Activated naive CD8-positive, alpha-beta T cell treated with anti-CD3 and anti-CD28 coated beads for 36 hours (primary cell): ENCODE results near the gene FAM241B. TPM values are rescaled to one million over a fixed set of nuclear protein-coding genes. Genes with fewer than 3 reads are reported as not detected.

Experiments
- DNase-seq: peaks from one replicate; pipeline ENCODE4 v3.0.0; 2021
- H3K27ac Mint-ChIP-seq: one replicate; pipeline ENCODE4 v1.8.0; 2022; ENCODE audit warnings: mild to moderate bottlenecking, moderate library complexity, mixed read lengths
- H3K27me3 Mint-ChIP-seq: one replicate; pipeline ENCODE4 v1.8.0; 2022; ENCODE audit warnings: mild to moderate bottlenecking, mixed read lengths
- H3K36me3 Mint-ChIP-seq: one replicate; pipeline ENCODE4 v1.8.0; 2021; ENCODE audit warnings: mild to moderate bottlenecking, mixed read lengths
- H3K4me1 Mint-ChIP-seq: one replicate; pipeline ENCODE4 v1.8.0; 2021; ENCODE audit warnings: mixed read lengths
- H3K4me3 Mint-ChIP-seq: one replicate; pipeline ENCODE4 v1.8.0; 2022; ENCODE audit warnings: mild to moderate bottlenecking, moderate library complexity, mixed read lengths
- H3K9me3 Mint-ChIP-seq: one replicate; pipeline ENCODE4 v1.8.0; 2022; ENCODE audit warnings: mixed read lengths
- total RNA-seq, 2 experiments: library from RNA; stranded (reverse); gene quantifications; one replicate each; pipeline ENCODE4 v1.2.3, GENCODE V29; 2021

The FAM241B gene
- total RNA-seq, 2 experiments from 2014 or later: 9.9 TPM

DNA sequence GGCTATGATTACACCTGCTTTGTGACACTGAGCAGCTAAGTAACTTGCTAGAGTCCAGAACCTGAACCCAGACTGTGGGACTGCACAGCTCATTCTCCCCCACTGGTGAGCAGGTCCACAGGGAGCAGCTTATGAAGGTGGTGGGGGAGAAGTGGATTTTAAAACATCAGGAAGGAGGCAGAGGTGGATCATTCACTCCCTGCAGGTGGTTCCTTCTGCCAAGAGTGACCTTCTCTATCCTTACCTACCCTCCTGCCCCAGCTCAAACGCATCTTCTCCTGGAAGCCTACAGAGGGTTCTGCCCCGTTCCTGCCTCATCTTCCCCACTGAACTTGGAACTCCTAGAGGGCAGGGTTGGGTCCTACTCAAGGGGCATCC is 539 bp upstream of the FAM241B start:
- Mint-ChIP-seq H3K4me1 (peaks cover 7% of the 10 kb centered on the region), H3K27ac (no peak overlapping the region), H3K27me3 (no peaks in the 10 kb centered on the region), H3K9me3 (peaks cover 7% of the 10 kb centered on the region), H3K36me3 (peaks cover 2% of the 10 kb centered on the region), H3K4me3 (peak overlapping the region; percentile 75)
- no peak for DNase-seq

DNA sequence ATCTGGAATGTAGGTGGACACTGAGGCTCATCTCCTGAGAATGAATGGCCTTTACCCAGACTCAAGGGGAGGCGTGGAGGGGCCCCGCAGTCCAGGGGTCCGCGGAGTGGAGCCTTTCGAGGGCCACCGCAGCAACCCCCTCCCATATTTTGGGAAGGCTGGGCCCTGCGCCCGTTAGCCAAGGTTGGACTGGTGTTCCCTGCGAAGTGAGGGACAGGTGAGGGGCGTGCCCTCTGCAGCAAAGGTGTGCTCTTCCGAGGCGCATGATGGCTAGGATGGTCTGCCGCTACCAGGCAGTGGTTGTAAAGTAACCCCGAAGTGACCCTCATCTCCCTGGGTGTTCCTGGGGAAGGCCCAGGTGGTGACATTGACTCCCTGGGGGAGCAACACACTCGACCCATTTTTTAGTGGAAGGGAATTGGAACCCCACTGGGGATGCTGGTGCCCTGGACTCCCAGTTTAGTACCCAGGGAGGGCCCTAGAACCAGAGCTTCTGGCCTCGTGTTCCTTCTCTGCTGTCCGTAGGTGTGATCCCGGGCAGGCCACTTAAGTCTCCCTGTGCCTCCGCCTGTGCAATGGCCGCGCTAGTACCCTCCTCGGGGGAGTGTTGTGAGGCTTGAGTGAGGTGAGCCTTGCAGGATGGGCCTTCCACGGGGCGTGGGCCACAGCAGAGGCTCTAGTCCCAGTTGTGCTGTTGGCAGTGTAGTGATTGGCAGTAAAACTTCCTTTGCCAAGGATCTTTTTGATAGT is 779 bp downstream of the FAM241B start:
- H3K27me3 Mint-ChIP-seq: no peaks in the 10 kb centered on the region
- H3K36me3 Mint-ChIP-seq: peaks cover 2% of the 10 kb centered on the region
- H3K4me3 Mint-ChIP-seq: peak overlapping the region; percentile 68
- H3K27ac Mint-ChIP-seq: no peak overlapping the region
- peaks cover 2% of the 10 kb centered on the region for H3K9me3 Mint-ChIP-seq
- no peak for DNase-seq
- H3K4me1 Mint-ChIP-seq: peaks cover 7% of the 10 kb centered on the region

DNA sequence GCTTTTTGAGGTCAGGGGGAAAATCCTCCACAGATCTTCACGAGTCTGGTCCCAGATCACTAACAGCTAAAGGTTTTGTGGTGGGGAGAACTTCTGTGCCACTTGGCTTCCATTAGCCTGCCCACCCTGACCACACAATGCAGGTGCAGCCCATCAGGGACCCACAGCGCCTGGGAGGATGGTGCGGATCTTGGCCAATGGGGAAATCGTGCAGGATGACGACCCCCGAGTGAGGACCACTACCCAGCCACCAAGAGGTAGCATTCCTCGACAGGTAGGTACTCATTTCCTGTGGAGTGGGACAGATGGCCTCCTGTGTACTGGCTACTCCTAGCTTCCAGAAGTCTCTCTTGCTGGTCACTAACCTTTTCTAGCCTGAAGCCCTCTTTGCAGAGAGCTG is 1.5 kb downstream of the FAM241B start:
- Mint-ChIP-seq H3K27ac (no peak overlapping the region), H3K27me3 (no peaks in the 10 kb centered on the region), H3K4me3 (peak overlapping the region; percentile 68), H3K9me3 (peaks cover 2% of the 10 kb centered on the region), H3K36me3 (peaks cover 2% of the 10 kb centered on the region), H3K4me1 (peaks cover 7% of the 10 kb centered on the region)
- DNase-seq: no peak

DNA sequence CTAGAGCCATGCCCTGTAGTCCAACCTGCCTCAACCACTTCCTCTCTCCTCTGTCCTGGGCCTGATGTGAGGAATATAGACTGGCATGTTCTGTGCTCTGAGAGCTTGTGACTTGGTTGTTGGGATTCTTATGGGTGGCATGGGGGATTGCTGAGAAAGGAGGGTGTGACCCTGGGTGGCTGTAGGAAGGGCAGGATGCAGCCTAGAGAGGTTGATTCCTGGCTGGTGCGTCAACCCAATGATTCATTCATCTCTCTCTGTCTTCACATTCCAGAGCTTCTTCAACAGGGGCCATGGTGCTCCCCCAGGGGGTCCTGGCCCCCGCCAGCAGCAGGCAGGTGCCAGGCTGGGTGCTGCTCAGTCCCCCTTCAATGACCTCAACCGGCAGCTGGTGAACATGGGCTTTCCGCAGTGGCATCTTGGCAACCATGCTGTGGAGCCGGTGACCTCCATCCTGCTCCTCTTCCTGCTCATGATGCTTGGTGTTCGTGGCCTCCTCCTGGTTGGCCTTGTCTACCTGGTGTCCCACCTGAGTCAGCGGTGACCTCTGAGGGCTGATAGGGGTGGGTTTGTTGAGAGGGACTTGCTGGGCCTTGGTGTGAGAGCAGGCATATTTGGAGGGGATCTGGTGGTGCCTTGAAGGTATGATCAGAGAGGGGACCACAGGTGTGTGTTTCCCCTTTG is 2.6 kb downstream of the FAM241B start:
- peaks cover 7% of the 10 kb centered on the region for H3K4me1 Mint-ChIP-seq
- no peaks in the 10 kb centered on the region for H3K27me3 Mint-ChIP-seq
- H3K9me3 Mint-ChIP-seq: no peaks in the 10 kb centered on the region
- no peak overlapping the region for H3K4me3 Mint-ChIP-seq
- H3K27ac Mint-ChIP-seq: no peak overlapping the region
- no peak for DNase-seq
- H3K36me3 Mint-ChIP-seq: peaks cover 2% of the 10 kb centered on the region

DNA sequence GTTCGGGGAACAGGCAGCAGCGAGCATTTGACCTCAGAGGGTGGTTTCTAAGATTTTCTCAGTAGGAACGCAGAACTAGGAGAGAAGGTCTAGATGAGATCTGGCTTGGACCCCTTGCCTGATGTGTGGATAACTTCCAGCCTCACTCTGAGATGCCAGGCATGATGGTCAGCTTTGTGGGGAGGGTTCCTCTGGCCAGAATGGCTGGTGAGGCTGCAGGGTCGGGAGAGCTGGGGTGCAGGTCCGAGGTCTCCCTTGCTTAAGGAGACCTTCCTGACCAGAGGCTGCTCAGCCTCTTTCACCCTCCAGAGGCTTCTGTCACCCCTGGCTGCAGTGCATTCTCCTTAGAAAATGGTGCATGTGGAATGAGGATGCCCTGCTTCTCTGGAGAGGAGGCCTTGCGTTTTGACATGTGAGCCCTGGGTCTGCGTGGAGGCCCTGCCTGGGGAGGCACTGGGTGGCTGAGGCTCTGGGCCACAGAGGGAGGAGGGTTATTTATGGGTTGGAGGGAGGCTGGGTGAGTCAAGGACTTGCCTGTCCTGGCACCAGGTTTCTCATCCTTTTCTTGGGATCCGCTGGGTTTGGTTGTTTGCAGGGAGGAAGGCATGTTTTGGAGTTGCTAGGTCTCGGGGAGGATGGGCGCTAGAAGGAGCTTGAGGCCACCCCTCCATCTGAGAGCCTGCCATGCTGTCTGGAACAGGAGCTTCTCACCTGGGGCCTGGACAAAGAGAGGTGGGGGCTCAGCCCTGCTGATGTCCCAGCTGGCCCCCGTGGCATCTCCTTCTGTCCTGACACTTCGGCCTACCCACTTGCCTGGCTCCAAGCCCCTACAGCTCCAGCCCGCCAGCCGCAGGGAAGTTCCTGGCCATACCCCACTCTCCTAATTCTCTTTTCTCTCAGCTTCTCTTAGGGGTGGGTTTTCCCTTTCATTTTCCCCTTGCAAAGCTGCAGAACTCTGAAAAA is 3.9 kb downstream of the FAM241B start:
- no peak overlapping the region for H3K4me3 Mint-ChIP-seq
- H3K27me3 Mint-ChIP-seq: no peaks in the 10 kb centered on the region
- H3K9me3 Mint-ChIP-seq: no peaks in the 10 kb centered on the region
- no peak overlapping the region for H3K27ac Mint-ChIP-seq
- H3K36me3 Mint-ChIP-seq: peaks cover 2% of the 10 kb centered on the region
- peaks cover 7% of the 10 kb centered on the region for H3K4me1 Mint-ChIP-seq
- DNase-seq: no peak

DNA sequence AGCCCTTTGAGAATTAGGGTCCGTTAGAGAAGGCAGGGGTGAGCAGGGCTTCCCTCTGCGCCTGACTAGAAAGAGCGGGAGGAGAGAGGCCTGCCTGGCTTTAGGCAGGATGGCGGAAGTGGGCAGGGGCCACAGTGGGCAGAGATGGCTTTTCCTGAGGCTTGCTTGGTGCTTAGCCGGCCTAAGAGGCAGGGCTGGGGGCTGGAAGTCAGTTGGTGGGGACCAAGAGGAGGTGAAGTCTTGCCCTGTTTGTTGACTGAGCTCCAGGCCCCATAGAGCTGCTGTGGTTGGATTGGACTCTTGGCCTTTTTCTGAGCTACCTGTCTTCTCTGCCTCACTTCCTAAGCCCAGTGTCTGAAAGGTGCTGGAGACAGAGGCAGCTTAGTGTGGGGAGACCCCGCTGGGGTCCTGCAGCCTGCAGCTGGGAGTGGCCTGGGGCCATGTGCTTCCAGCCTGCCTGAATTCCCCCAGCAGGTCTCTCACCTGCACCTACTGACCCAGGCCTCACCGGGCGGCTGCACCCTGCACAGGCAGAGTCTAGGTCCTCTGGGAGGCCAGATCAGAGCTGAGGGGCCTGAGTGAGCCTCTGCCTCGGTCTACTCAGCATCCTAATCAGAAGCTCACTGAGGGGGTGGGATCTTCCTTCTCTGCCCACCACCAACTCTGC is 4.8 kb downstream of the FAM241B start:
- Mint-ChIP-seq H3K27ac (no peak overlapping the region), H3K36me3 (peaks cover 2% of the 10 kb centered on the region), H3K27me3 (no peaks in the 10 kb centered on the region), H3K4me1 (peaks cover 7% of the 10 kb centered on the region), H3K4me3 (no peak overlapping the region), H3K9me3 (no peaks in the 10 kb centered on the region)
- no peak for DNase-seq

DNA sequence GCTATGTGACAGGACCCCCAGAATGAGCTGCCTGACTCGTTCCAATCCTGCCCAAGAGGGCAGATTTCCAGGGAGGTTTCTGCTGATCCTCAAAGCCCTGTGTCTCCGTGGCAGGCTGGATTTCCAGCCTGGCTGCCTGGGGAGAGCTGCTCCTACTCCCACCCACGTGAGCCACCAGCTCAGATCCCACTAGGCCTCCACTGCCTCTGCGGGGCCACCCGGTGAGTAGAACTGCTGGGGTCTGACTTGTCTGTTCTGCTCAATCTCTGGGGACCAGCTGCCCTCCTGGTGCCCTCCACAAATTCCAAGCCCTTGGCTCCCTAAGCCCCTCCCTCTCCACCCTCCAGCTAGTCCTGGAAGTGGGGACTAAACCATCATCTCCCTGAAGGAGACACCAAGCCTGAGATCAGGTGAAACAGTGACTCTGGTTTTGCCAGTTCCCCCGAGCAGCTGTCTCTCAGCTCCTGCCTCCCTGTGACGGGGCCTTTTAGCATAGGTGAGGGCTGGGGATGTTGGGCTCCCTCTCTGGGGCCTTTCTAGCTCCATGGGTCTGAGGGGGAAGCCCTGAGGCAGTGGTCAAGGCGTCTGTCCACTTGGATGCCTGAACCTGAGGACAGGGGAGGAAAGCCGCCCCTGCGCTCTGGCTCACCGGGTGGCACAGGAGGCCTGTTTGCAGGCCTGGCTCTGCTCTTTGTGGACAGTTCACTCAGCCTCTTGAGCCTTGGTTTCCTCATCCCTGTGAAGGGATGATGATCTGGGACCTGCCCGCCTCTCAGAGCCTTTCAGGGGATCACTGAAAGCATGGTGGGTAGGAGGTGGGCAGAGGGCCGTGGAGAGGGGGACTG is 5.6 kb downstream of the FAM241B start:
- DNase-seq: no peak

DNA sequence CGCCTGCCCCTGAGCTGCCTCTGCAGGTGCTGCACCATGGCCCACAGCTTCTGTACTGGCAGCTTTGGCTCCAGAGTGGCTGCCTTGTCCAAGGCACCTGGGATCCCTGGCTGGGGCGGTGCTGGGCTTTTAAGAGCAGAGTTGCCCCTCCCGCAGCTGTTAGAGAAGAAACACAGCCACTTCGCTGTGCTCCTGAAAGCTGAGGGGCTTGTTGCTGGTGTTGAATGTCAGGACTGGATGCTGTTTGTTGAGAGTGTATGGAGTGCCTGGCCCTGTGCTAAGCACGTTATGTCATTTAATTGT is 6.2 kb downstream of the FAM241B start:
- Mint-ChIP-seq H3K4me1 (peaks cover 4% of the 10 kb centered on the region), H3K4me3 (no peak overlapping the region), H3K36me3 (peaks cover 2% of the 10 kb centered on the region), H3K27ac (no peak overlapping the region), H3K9me3 (no peaks in the 10 kb centered on the region), H3K27me3 (no peaks in the 10 kb centered on the region)
- DNase-seq: no peak

More for the DNA sequence above, 5.6 kb downstream of the FAM241B start:
- Mint-ChIP-seq H3K27ac (no peak overlapping the region), H3K27me3 (no peaks in the 10 kb centered on the region), H3K4me1 (peaks cover 7% of the 10 kb centered on the region), H3K9me3 (no peaks in the 10 kb centered on the region), H3K36me3 (peaks cover 2% of the 10 kb centered on the region), H3K4me3 (no peak overlapping the region)

DNA sequence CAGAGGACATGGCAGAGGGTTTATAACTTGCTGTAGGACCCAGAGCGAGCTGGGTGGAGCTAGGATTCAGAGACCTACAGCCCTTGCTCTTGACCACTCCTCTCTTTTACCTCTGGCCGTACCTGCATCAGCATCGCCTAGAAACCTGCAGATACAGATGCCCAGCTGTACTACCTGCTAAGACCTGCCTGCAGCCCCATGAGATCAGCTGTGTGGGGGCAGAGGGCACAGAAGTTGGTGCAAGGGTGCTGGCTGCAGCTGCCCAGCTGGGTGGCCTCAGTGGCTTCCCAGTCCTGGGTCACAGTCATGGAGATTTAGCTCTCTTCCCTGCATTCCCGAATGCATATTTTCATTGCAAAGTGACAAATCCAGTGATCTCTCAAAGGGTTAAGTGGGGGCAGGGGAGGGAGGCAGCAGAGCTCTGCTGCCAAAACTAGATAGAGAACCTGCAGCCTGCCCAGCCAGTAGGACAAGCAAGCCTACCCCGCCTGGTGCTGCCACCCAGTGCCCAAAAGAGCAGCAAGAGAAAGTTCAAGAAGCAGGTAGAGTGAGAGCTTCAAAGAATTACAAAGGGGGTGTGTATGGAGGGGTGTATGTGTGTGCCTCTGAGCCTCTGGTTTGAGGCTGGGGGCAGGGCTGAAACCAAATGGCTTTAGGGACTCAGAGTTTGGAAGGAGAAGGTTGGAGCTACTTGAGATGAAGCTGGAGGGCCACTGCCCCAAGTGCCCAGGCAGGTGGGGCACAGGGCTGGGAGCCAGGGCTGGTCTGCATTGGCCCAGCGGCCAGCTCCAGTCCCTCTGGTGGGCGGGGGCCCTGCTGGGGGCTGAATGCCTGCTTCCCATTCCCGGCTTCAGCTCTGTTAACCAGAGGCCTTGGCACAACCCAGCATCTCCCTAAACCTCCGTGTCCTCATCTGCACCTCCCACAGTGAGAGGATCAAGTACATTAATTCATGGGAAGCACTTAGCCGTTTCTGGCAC is 6.9 kb downstream of the FAM241B start:
- no peak overlapping the region for H3K27ac Mint-ChIP-seq
- no peaks in the 10 kb centered on the region for H3K36me3 Mint-ChIP-seq
- H3K4me1 Mint-ChIP-seq: no peaks in the 10 kb centered on the region
- no peaks in the 10 kb centered on the region for H3K9me3 Mint-ChIP-seq
- H3K4me3 Mint-ChIP-seq: no peak overlapping the region
- no peaks in the 10 kb centered on the region for H3K27me3 Mint-ChIP-seq
- DNase-seq: no peak

DNA sequence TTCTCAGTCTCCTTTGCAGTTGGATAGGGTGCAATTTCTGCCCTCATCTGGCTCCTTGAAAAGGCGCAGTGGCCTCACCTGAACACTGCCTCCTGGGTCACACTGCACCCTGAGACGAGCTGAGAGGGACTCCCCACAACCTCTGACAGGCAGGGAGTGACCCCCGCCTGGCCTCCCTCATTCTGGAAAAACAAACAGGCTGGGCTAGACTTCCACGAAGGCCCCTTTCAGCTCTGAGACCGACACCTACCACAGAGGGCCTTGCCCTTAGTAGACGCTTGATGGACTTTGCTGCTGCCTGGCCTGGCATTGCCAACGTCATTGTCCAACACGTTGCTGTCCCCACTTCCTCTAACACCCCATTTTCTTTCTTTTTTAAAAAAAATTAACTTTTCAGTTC is 8.6 kb downstream of the FAM241B start:
- H3K4me3 Mint-ChIP-seq: no peak overlapping the region
- no peaks in the 10 kb centered on the region for H3K27me3 Mint-ChIP-seq
- DNase-seq: no peak
- no peaks in the 10 kb centered on the region for H3K4me1 Mint-ChIP-seq
- no peaks in the 10 kb centered on the region for H3K36me3 Mint-ChIP-seq
- H3K9me3 Mint-ChIP-seq: no peaks in the 10 kb centered on the region
- H3K27ac Mint-ChIP-seq: no peak overlapping the region

DNA sequence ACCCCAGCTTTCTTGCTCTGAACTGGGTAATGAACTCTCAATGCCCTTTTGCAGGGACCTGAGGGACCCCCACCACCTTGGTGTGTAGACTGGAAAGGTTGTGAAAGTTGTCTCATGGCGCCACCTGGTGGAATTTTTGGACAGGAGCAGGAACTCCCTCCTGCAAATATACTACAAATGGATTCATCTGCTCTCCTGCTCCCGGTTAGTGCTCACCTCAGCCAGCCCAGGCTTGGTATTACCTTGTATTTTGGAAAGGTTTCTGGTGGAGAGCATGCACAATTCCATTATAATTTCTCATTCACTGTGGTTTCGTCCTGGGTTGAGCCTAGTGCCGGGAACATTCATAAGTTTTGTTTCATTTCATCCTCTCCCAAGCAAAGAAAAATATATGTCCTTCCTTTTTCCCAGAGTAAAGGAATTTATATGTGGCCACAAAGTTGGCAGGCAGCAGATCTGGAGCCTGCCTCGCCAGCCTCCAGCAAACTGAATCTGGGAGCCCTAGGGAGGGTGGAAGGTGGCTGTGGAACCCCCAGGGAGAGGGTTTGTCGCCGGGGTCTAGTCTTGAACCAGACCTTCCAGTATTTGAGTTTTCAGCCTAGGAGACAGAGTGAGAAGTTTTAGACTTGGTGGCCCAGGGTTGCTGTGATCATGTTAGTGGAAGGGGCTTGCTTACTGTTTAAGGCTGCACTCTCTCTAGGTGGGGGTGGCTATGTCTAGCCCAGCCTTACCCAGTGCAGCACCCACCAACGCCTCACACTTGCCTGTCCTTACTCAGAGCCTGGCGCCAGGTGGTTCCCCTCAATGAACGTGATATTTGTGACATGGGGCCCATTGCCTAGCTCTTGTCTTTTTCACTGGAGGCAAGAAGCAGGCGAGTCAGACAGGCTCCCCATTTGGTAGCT is 9.5 kb downstream of the FAM241B start:
- H3K4me1 Mint-ChIP-seq: no peaks in the 10 kb centered on the region
- peak; percentile 46 for DNase-seq
- H3K27me3 Mint-ChIP-seq: no peaks in the 10 kb centered on the region
- H3K36me3 Mint-ChIP-seq: no peaks in the 10 kb centered on the region
- no peak overlapping the region for H3K27ac Mint-ChIP-seq
- H3K9me3 Mint-ChIP-seq: no peaks in the 10 kb centered on the region
- no peak overlapping the region for H3K4me3 Mint-ChIP-seq

DNA sequence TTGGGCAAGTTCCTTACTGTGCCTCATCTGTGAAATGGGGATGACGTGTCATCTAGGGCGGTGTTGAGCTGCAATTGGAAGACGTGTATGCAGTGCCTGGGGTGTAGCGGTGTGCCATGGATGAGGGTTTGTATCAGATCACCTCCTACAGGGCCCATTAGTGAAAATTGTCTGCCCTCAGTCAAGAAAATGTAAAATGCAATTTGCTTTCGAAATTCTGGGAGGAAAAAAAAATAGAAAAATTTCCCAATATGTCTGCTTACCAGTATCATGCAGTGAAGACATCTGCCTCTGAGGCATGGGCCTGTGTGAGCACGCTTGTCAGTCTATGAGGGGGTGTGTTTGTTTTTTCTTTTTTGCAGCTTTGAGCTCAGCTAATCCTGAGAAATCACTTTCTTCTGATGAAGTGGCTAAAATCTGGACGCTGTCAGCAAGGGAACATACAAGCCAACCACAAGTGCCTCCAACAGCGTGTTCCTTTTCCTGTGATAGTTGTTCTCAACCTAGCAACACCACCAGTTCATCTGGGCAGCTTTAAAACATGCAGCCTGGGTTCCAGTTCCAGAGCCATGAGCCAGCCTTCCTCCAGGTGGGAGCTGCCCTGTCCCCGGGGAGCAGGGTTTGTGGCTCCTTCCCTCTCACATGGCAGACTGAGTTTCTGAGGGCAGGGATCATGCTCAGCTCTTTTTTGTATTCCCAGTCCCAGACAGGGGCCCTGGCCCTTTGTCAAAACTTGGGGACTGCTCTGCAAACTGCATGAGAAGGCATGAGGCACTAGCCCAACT is 10.3 kb downstream of the FAM241B start:
- no peak for DNase-seq
- Mint-ChIP-seq H3K27me3 (no peaks in the 10 kb centered on the region), H3K27ac (no peak overlapping the region), H3K36me3 (no peaks in the 10 kb centered on the region), H3K4me1 (no peaks in the 10 kb centered on the region), H3K4me3 (no peak overlapping the region), H3K9me3 (no peaks in the 10 kb centered on the region)
